ENCODE results near the gene ROPN1.
A peak's percentile ranks its signal among the peaks of the same experiment; 100 is the strongest.
"Not testable (repeated sequence)": the region's sequence is repeated elsewhere in the genome, so short reads cannot be mapped to it uniquely, and the experiment has no call there.

The ROPN1 gene

GRCh38 chr3:123991730-123992588 lies at the start of gene ROPN1:
Gene ROPN1 (minus strand): TSS chr3:123992124. CDS start chr3:123980481, 11,643 bp downstream.
- DNase-seq, result not testable (repeated sequence)

GRCh38 chr3:124041553-124041952 lies 49.6 kb upstream of the ROPN1 start:
- no peak for DNase-seq

GRCh38 chr3:124037326-124037725 lies 45.4 kb upstream of the ROPN1 start:
- DNase-seq, result no peak

- not testable (repeated sequence) for DNase-seq
Measured at GRCh38 chr3:124036214-124036613, 44.3 kb upstream of the ROPN1 start.

- DNase-seq, result no peak
Measured at GRCh38 chr3:124035463-124036121, 43.7 kb upstream of the ROPN1 start.

GRCh38 chr3:124034844-124035152 lies 42.9 kb upstream of the ROPN1 start:
- DNase-seq, result no peak

- DNase-seq, result no peak
Measured at GRCh38 chr3:124034016-124034843, 42.3 kb upstream of the ROPN1 start.

GRCh38 chr3:124033360-124034015 lies 41.6 kb upstream of the ROPN1 start, which contains the start of gene KALRN:
Gene KALRN (plus strand): TSS chr3:124033369.
- DNase-seq, result peak in 1 of 2 experiments; percentile 59

- peak; percentile 86 to 92 for DNase-seq
Measured at GRCh38 chr3:124032881-124033359, 41.0 kb upstream of the ROPN1 start.

- DNase-seq, result peak; percentile 81 to 82
Measured at GRCh38 chr3:124032311-124032880, 40.5 kb upstream of the ROPN1 start.

- DNase-seq, result peak in 1 of 2 experiments; percentile 17
Measured at GRCh38 chr3:124026516-124026915, 34.6 kb upstream of the ROPN1 start.

- not testable (repeated sequence) for DNase-seq
Measured at GRCh38 chr3:124023531-124023930, 31.6 kb upstream of the ROPN1 start.

GRCh38 chr3:124019291-124019690 lies 27.4 kb upstream of the ROPN1 start:
- no peak for DNase-seq

GRCh38 chr3:124017502-124017901 lies 25.6 kb upstream of the ROPN1 start:
- peak in 1 of 2 experiments; percentile 32 for DNase-seq

- DNase-seq, result peak; percentile 34 to 43
Measured at GRCh38 chr3:124016483-124016882, 24.6 kb upstream of the ROPN1 start.

- no peak for DNase-seq
Measured at GRCh38 chr3:124014366-124014942, 22.5 kb upstream of the ROPN1 start.

GRCh38 chr3:124008321-124008720 lies 16.4 kb upstream of the ROPN1 start:
- not testable (repeated sequence) for DNase-seq

- no peak for DNase-seq
Measured at GRCh38 chr3:124007186-124007585, 15.3 kb upstream of the ROPN1 start.

GRCh38 chr3:124002405-124003079 lies 10.6 kb upstream of the ROPN1 start:
- not testable (repeated sequence) for DNase-seq

GRCh38 chr3:124001366-124001765 lies 9.4 kb upstream of the ROPN1 start:
- DNase-seq, result not testable (repeated sequence)

GRCh38 chr3:123997543-123997942 lies 5.6 kb upstream of the ROPN1 start:
- DNase-seq, result no peak

All from NCI-H2081 (cell line).